Suppressor macrophage treated with lipopolysaccharide for 4 hours (primary cell): ENCODE measurements around the gene DBF4B.
"Not testable (repeated sequence)": the region's sequence is repeated elsewhere in the genome, so short reads cannot be mapped to it uniquely, and the experiment has no call there.

Experiments used
- DNase-seq: peaks from one replicate; pipeline ENCODE4 v3.0.0-alpha.2; 2020

DBF4B gene, protein sequence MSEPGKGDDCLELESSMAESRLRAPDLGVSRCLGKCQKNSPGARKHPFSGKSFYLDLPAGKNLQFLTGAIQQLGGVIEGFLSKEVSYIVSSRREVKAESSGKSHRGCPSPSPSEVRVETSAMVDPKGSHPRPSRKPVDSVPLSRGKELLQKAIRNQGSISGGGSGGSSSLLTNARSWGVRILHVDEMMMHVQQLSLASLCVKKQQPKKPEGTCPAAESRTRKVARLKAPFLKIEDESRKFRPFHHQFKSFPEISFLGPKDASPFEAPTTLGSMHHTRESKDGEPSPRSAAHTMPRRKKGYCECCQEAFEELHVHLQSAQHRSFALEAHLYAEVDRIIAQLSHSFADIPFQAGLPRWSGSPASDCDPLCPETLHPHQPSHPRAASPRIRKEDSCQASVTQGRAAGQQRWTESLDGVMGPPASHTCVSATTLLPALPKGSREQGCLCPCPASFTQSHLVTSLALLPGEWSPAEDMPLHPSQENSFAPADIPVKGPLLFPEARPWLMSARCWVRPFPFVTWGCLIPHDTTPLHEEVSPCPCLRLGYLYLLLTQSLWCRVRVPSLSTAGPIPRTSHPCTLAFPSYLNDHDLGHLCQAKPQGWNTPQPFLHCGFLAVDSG

DNA sequence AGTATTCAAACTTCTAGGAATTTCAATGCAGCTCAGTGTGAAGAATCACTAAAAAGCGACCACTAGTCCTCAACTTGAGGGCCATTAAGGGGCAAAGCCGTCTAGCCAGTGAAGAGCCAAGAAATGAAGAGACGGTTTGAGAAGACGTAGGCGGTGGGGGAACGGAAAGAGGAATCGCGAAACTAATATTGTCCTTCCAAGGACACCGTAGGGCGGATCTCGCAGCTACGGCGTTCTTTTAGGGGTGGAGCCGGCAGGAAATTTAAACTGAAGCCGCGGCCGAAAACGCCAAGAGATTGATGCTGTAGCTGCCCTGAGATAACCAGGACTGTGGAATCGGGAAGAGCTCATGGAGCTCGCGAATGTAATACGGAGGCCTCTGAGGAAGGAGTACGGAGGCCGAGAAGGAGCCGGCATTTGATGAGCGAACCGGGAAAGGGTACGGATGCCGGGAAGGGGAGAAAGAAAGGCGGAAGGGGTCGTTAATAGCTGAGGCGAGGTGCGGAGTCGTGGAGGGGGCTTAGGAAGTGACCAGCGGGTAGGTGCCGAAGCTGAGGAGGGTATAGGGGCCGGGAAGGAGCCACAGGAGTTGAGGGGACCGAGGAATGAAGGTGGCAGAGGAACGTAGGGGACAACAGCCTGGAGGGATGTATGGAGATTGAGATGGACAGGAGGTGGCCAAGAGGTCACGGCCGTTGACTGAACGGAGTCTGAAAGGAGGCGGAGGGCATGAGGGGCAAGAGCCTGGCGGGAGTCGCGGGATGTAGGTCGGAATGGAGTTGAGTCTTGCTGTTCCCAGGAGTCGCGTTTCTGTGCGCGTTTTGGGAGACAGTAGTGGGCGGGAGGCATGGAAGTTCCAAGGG, at the start of gene DBF4B:
TSS of gene DBF4B (plus strand) at position 265 of the 863 bp plus-strand sequence. CDS start at position 421, 156 bp downstream.
- DNase-seq: peak; percentile 92

DNA sequence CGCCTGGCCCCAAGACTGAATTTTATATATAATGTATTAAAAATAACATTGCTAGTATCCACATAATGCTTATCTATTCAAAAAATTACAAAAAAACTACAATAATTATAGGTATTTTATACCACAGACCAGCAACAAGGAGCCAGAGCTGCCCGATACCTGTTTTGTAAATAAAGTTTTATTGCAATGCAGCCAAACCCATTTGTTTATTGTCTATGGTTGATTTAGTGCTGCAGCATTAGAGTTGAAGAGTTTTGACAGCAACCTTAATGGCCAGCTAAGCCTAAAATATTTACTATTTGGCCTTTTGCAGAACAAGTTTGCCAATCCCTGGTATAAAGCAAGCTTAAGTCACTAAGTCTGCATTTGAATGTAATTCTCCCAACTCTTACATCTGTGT, 46.6 kb upstream of the DBF4B start:
- DNase-seq: no peak

DNA sequence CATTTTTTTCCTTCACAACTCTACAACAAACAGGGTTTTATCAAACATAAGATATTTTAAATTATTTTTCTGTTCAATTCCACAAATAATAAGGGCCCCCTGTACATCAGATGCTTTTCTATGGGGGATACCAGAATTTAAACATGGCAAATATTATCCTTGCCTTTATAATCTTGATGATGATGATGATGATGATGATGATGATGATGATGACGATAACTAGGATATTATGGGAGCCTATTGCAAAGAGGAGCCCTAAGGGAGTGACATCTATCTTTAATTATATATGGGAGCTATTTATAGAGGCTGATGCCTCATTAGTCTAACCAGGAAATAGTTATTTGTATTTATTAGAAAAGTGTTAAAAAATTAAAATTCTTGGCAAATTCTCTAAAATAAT, 45.4 kb upstream of the DBF4B start:
- DNase-seq: no peak

DNA sequence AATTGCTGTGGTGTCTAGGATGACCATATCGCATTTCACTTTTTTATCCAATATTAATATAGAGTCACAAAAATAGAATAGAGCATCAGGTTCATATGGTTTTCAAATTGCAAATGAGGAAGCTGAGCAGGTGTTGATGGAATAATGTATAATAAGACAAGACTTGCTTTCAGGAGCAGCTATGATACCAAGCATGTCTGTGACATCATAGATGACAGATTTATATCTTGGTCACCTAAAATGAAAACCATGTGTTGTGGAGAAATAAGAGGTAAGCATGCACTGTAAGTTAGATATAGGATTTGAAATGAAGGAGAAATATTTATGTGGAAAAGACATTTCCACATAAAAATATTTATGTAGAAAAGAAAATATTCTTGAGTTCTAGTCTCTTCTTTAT, 43.6 kb upstream of the DBF4B start:
- no peak for DNase-seq

DNA sequence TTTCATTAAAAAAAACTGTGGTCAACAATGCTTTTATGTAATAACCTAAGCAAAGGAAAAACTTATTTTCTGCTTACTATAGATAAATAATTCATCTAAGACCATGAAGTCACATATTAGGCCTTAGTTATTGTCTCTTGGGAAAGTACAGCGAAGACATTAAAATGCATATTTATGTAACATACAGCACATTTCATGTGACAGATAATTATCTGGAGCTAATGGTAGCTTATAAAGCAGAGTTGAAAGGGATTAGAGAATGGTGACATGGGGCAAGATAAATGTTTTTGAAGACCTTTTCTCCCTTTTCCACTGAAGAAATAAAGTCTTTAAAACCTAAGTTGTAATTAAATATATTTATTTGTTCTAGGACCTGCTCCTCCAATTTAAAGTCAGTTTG, 42.5 kb upstream of the DBF4B start:
- DNase-seq: no peak

DNA sequence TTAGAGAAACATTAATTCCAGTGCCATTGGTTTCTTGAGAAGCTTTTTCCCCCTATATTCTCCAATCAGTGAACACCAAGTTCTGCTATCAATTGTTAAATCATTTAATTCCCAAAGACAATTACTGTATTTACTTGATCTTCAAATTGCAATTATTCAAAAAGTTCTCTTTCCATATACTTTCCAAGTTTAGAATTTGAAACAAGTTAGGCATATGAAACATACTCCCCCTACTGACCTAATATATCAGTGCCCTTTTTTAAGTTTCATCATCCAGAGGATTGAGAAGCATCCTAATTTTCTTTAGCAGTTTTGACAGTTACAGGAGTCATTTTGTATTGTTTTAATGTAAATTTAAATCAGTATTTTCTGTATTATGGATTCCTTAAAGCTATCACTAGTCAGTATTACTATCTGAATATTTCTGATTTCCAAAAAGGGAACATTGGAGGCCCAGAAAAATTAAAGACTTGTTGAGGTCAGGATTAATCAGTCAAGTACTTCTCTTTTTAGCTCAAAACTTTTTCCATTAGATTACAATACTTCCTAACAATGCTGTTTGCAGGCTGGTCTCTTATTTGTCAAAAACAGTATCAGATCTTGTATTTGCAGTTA, 35.9 kb upstream of the DBF4B start:
- peak; percentile 41 for DNase-seq

DNA sequence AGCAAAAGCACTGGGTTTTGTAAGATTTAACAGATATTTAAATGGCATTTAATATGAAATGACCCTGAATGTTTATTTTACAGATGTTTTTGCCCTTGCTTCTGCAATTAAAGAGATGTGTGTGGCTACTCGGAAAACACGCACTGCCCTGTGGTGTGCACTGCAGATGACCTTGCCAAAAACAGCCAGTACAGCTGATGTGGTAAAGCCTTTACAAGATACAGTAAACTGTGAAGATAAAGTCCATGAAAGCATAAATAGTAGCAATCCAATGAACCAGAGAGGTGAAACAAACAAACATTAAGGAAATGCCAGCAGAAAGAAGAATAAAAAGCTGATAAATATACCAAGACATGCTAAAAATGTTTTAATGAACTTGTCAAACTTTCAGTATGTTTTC, 34.6 kb upstream of the DBF4B start:
- no peak for DNase-seq

DNA sequence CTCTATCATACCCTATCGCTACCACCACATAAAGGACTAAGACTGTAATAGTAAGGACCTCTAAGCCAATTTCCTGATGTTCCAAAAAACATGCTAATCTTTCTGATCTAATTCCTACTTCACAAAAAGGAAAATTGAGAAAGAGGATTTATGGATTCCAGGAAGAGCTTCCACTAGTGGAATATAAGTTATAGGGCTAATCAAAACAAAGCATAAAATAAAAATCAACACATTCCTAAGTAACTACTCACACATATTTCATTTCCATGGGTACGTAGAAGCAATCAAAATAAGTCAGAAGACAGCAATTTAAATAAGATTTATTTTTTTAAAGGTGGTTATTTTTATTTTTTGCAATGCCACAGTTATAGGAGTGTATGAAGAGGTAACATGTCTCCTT, 31.3 kb upstream of the DBF4B start:
- DNase-seq: no peak

DNA sequence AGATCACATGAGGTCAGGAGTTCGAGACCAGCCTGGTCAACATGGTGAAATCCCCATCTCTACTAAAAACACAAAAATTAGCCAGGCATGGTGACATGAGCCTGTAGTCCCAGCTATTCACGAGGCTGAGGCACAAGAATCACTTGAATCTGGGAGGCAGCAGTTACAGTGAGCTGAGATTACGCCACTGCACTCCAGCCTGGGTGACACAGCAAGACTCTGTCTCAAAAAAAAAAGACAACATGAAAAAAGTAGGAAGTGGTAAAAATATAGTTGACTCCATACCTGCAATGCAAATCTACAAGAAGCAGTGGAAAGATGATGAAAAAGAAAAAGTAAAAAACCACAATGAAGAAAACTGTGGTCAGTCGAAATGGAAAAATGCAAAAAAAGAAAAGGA, 25.2 kb upstream of the DBF4B start:
- DNase-seq: peak; percentile 21

DNA sequence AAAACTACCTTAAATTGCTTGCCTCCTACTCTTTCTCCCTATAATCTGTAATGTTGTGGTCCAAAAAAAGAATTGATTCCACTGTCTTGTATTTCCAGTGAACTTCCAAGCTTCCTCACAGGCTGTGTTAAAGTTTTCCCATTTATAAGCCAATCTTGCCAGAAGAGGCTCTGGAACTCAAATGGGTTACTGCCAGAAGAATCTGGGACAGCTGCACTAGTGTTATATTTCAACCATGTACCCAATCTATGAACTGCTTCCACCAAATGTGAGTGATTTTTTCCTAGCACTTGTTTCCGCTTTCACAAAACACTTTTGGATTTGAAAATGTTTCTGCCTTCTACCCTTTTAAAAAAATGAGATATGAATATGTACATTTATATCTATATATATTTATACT, 20.7 kb upstream of the DBF4B start:
- DNase-seq: no peak

DNA sequence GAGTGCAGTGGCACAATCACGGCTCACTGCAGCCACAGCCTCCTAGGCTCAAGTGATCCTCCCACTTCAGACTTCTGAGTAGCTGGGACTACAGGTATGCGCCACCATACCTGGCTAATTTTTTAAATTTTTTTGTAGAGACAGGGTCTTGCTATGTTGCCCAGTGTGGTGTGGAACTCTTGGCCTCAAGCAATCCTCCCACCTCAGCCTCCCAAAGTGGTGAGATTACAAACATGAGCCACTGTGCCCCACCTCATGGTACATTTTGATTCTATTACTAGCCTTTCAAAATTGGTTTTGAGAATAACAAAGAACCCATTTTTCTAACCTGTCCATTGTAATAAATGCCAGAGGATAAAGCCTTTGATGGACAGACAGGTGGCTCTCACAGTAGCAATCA, 20.3 kb upstream of the DBF4B start:
- DNase-seq: no peak

DNA sequence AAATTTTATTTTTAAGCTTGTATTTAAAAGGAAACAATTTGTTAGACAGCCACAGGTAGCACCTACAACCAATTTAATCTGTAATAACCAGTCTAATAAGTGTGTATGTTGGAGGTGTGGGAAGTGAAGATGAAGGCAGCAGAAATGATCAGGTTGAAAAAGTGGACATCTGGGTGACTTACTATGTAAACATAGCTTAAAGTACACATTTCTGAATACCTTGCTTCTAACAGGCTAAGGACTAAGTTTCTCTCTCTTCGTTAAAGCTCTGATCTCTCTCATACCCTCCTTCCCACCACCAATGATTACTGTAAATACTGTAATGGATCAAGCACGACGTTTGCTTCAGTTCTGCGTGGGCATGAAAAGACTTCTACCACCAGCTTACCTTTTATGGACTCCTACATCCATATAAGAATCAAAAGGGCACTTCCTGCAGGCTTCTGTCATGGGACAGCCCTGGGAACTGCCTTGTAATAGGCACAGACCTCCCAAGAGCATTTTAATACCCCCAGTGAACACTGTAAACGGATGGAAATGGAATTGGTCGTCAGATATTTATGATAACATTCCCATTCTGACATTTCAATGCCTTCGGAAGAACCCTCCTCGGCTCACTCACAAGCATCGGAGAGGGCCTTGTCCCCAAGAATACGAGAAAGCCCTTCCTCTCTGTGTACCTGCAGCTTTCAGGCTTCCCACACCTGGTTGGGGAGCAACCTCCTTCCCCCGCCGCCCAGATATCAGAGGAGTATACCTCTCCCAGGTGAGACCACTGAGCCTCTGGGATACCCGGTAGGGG, 19.6 kb upstream of the DBF4B start:
- peak; percentile 14 for DNase-seq

DNA sequence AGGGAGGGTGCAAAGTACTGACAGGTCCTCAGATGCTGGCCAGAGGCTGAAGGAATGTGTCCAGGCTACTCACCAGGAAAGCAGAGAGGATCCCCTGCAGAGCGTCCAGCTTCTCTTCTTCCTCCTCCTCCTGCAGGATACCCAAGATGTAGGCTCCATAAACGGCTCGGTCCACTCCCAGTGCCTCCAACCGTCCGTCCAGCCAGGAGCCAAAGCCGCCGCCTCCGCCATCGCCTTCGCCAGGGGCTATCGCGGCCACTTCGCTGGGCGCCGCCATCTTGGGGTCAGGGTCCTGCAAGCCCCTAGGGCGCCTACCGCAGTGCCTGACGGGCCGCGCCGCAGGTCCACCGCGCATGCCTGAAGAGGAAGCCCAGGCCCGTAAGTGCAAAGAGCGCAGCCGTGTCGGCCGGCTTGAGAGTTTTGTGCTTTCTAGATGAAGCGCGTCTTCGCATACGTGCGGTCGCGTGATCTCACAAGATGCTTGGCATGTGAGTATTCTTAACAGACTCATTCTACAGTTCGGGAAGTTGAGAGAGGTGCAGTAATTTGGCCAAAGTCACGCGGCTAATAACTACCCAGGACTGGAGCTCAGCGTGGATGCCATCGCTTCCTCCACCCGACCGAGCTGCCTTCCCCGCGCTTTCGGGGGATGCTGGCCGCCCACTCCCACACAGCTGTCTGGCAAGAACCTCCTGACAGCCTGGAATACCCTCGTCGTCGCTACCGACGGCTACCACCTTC, 18.8 kb upstream of the DBF4B start, which contains the start of gene CCDC43:
TSS of gene CCDC43 (minus strand) at position 300 of the 741 bp plus-strand sequence. CDS start at position 277, 23 bp downstream.
- peak; percentile 95 for DNase-seq

DNA sequence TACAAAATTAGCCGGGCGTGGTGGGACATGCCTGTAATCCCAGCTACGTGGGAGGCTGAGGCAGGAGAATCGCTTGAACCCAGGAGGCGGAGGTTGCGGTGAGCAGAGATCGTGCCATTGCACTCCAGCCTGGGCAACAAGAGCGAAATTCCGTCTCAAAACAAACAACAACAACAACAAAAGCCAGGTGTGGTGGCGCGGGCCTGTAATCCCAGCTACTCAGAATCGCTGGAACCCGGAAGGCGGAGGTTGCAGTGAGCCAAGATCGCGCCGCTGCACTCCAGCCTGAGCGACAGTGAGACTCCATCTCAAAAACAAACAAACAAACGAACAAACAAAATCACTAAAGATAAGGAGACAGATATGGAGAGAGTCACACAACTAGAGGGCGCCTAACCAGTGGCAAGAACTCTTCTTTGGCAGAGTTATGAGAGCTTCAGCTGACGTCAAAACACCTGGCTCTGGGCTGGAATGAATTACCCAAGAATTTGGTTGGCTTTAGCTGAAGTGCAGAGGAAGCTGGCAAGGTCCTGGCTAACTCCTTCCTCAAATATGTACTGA, 17.6 kb upstream of the DBF4B start:
- not testable (repeated sequence) for DNase-seq

DNA sequence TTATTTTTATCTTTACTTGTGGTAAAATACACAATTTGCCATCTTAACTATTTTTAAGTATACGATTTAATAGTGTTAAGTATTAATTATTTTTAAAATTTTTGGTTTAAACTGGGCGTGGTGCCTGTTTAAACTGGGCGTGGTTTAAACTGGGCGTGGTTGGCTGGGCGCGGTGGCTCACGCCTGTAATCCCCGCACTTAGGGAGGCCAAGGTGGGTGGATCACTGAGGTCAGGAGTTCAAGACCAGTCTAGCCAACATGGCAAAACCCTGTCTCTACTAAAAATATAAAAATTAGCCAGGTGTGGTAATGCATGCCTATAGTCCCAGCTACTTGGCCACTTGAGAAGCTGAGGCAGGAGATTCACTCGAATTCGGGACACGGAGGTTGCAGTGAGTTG, 14.9 kb upstream of the DBF4B start:
- DNase-seq: no peak

DNA sequence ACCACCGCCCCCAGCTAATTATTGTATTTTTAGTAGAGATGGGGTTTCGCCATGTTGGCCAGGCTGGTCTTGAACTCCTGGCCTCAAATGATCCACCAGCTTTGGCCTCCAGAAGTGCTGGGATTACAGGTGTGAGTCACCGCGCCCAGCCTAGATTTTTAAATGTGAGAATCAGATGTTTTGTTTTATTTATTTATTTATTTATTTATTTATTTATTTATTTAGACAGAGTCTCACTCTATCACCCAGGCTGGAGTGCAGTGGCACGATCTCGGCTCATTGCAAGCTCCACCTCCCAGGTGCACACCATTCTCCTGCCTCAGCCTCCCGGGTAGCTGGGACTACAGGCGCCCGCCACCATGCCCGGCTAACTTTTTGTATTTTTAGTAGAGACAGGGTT, 8.2 kb upstream of the DBF4B start:
- DNase-seq: not testable (repeated sequence)

DNA sequence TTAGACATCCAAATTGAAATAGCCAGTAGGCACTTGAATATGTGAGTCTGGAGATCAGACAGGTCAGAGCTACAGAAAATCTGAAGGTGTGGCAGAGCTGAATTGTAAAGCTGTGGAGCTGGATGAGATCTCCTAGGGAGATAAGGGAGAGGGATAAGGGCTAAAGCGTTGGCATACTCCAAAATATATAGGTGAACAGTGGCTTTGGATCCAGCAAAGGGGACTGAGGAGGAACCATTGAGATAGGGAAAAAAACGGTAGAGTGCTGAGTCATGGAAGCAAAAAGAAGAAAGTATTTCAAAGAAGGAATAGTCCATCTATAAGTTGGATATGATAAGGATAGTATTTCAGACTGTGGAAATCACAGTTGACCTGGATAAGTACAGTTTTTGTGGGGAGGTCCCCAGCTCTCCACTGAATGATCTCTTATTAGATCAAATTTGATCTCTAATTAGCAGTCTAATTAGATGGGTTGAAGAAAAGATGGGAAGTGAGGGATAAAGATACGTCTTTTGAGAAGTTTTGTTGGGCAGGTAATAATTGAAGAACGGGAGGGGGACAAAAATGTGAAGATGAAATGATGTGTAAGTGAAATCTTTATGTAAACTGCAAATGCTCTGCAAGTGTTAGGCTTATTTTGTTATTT, 587 bp upstream of the DBF4B start:
- DNase-seq: no peak

DNA sequence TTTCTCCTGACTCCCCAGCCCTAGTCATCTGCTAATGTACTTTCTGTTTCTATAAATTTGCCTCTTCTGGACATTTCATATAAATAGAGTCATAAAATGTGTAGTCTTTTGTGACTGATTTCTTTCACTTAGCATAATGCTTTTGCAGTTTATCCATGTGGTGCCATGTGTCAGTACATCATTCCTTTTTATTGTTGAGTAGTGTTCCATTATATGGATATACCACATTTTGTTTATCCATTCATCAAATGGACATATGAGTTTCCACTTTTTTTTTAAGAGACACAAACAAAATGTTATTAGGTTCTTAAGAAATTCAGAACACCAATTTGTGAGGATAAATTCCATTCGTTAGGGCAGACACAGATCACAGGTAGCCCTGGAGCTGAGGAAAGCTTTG, 11.0 kb downstream of the DBF4B start:
- no peak for DNase-seq

DNA sequence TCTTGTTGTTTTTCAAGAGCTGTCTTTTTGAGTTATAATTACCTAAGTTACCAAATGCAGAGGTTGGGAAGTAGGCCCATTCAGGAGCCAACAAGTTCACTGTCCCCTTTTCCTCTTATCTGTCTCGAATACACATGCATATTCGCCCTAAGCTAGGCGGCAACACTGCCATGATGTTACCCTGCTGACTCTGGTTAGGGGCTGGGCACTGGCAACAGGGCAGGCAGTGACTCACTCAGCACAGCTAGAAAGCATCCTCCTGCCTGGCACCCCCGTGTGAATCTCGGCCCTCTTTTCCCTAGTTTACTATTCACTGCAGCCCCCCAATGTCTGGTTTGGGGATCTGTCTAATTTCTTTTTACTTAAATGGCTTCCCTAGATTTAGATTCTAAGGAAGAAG, 13.8 kb downstream of the DBF4B start:
- DNase-seq: no peak

DNA sequence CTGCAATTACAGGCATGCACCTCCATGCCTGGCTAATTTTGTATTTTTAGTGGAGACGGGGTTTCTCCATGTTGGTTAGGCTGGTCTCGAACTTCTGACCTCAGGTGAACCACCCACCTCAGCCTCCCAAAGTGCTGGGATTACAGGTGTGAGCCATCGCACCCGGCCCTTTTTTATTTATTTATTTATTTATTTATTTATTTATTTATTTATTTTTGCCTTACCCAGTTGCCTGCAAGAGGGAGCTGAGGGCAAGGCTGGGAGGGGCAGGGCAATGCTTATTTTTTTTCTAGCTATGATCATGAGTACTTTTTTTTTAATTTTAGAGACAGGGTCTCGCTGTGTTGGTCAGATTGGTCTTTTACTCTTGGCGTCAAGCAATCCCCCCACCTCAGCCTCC, 17.7 kb downstream of the DBF4B start:
- not testable (repeated sequence) for DNase-seq

DNA sequence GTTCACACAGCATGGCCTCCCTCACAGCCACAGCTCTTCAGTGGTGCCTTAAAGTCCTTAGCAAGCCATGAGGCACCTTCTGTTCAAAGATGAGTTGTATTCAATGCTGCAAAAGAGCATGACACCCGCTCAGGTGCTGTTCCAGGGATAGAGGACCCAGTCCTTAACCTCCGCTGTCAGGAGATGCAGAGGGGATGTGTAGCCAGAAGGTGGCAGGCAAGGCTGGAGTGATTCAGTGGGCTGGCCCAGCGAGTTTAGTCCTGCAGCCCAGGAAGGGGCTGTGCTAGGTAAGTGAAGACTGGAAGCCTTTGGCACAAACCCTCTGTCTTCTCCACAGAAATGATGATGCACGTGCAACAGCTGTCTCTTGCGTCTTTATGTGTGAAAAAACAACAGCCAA, 25.3 kb downstream of the DBF4B start:
- no peak for DNase-seq
